ENCODE measurements around the gene KSR1. TPM values are rescaled to one million over a fixed set of nuclear protein-coding genes. Genes with fewer than 3 reads are reported as not detected.

KSR1 gene
- total and polyA plus RNA-seq, 9 of the 15 experiments (the other 6 are each of a cell fraction or from before 2014, with no cell fraction given) = 1.4 to 51.7 (median 18.4) TPM

DNA sequence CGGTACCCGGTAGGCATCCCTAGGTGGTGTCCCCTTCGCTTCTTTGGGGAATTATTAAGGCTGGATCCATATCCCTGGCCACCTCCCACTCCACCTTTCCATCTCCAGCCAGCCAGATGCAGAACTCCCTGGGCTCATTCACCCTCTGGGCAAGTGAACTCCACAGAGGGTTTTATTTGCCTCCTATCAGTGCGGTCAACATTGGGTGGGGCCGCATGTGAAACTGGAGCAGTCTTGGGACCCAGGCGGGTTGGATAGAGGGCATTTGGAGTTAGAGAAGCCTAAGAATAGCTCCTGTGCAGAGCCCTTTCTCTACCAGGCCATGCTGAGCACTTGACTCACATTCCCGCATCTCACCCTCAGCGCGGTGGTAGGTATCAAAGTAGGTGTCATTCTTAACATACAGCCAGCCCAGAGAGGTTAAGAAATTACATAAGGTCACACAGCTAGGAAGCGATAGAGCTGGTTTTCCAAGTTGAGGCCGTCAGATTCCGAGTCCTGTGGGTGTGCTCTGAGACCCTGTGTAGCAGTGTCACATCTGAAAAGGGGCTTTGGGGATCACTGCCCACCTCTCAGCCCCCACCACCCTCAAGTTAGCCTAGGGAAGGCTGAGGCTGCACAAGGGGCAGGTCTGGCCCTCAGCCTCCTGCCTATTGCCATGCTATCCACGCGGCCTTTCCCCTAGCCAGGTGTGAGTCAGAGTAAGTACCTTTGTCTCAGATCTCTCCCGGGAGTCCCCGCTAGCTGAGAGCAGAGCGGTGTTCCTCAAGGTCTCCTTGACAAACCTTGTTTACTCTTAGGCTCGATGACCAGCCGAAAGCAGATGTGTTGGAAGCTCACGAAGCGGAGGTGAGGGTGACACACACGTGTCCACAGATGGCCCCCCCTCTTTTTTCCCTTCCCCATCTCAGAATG, 147.9 kb downstream of the KSR1 start:
- Histone ChIP-seq H2AFZ (ENCODE audit: low read depth, low read length) (no peak overlapping the region), H3K9me3 (replicated peaks; ENCODE audit: control insufficient read depth, insufficient read depth, low read depth, low read length) (no peaks in the 10 kb centered on the region), H3K9me1 (ENCODE audit: control insufficient read depth, insufficient read depth, low read length) (no peaks in the 10 kb centered on the region), H3K4me3 (no peak overlapping the region), H3K27me3 (ENCODE audit: control insufficient read depth in 2 of 2, insufficient read depth in 2 of 2, low read length in 2 of 2) (no peaks in the 10 kb centered on the region), H3K36me3 (ENCODE audit: control insufficient read depth, insufficient read depth, low read length) (peaks cover 74% of the 10 kb centered on the region), H3K27ac (ENCODE audit: extremely low read depth, low read depth, low read length) (no peak overlapping the region; the same call in 2 of the 3 replicates), H4K20me1 (replicated peaks; ENCODE audit: control insufficient read depth, insufficient read depth, low read length) (no peaks in the 10 kb centered on the region), H3K4me1 (replicated peaks in 1 of 2; ENCODE audit: control insufficient read depth in 2 of 2, insufficient read depth in 2 of 2, low read length in 2 of 2) (peaks cover 28 to 34% of the 10 kb centered on the region in 2 experiments), H3K79me2 (ENCODE audit: control insufficient read depth, insufficient read depth, low read length) (no peaks in the 10 kb centered on the region), H3K4me2 (ENCODE audit: insufficient read depth, low read length) (no peak overlapping the region), H3K9ac (ENCODE audit: insufficient read depth in 1 of 2, low read depth in 2 of 2, low read length in 2 of 2) (peak overlapping the region; percentile 72 to 85; a peak in 3 of 4 replicates)
- CTCF ChIA-PET (ENCODE audit: low intra/inter-chr PET ratio) = interaction anchor here (1.2 to 5.1 kb wide), 4 partner anchors 47 to 368 kb away, joined by 6 to 60 read pairs (median 16); no protein-coding TSS in a partner anchor
- ATAC-seq (no peak), DNase-seq (ENCODE audit: extremely low read depth in 1 of 4, low spot score in 3 of 4) (no peak), FAIRE-seq (no peak)
- intact Hi-C loops (cut with micrococcal nuclease) (loop anchor here (1.0 to 2.0 kb wide), 3 partner anchors 47 to 151 kb away; no protein-coding TSS in a partner anchor), in situ Hi-C loops (cut with MboI) (loop anchor here (10.0 kb wide), 1 partner anchor 359 kb away; no protein-coding TSS in a partner anchor)
- POLR2A ChIA-PET = interaction anchor here (0.5 to 1.7 kb wide), 3 partner anchors 9 to 138 kb away, joined by 3 to 7 read pairs (median 3); no protein-coding TSS in a partner anchor
- no TSS peak for BruUV-seq (replicated peaks)
- peak; percentile 62 for TF ChIP-seq BCOR (IDR thresholded peaks at IDR 0.05)
- peak; percentile 80 for TF ChIP-seq RBM25 (IDR thresholded peaks at IDR 0.05; ENCODE audit: low read depth, low read length, severe bottlenecking)
- TF ChIP-seq RCOR1 (IDR thresholded peaks at IDR 0.05; ENCODE audit: borderline replicate concordance in 1 of 2, low read depth in 2 of 2, low read length in 2 of 2) = no peak
- WGBS (ENCODE audit: insufficient coverage, low coverage, missing lambda C conversion rate) = 91% methylated on average over 20 of the region's 22 CpGs
